Activated CD4-positive, CD25-positive, alpha-beta regulatory T cell treated with anti-CD3 and anti-CD28 coated beads, Interleukin-2, amount 50 U/mL, for 72 hours (primary cell): ENCODE data around the gene SEC24D.

Source experiments
- DNase-seq: peaks from one replicate; pipeline ENCODE4 v3.0.0; 2021

The SEC24D gene

DNA sequence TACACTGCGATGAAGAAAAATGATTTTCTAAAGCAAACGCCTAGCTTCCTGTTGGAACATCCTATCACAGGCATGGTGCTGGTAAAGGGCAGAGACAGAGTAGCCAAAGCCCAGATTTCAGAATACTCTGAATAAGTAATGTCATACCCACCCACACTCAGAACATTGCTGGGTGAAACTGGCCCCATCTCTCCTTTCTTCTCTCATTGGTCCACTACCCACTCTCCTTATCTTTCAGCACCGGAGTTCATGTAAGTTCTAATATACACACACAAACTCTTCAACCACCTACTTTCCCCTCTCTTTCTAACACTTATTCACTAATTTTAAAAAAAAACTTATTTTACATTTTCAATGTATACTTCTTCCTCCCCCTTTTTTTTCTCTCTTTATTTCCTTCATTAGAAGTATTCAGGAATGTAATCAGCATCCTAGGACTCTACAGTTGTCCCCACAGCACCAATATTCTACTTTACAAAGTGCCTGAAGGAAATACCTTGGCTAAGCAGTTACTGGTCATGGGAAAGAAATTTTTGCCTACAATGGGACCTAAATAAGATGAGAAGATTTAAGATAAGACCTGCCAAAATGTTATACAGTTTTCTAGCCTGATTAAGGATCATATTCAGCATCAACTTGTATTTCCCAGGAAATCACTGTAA, 63.0 kb downstream of the SEC24D start:
- no peak for DNase-seq

DNA sequence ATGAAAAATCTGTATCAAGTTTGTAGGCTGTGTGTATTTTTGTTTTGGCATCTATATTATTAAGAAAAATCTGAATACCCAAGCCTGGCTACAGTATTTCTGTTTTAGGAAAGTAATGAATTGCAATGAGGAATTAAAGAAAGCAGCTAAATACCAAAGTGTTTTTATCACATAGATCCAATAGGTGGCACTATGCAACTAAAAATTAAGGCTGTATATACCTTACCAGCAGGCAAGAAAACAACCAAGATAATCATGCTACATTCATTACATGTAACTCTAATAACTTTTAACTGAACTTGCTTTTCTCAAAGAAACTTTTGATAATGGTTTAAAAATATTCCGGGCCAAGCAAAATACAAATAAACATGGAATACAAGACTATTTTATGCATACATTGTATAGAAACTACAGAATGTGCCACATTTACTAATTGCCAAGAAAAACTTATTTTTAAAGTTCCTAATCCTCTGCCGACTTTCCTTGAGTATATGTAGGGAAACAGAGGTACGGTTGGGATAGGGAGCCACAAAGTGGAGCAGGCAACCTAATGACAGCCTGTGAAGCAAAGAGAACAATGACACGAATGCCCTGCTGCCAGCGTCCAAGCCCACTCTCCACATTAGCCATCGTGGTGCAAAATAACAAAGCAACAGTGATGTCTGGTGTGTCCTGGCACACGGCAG, 63.7 kb downstream of the SEC24D start:
- DNase-seq: no peak

DNA sequence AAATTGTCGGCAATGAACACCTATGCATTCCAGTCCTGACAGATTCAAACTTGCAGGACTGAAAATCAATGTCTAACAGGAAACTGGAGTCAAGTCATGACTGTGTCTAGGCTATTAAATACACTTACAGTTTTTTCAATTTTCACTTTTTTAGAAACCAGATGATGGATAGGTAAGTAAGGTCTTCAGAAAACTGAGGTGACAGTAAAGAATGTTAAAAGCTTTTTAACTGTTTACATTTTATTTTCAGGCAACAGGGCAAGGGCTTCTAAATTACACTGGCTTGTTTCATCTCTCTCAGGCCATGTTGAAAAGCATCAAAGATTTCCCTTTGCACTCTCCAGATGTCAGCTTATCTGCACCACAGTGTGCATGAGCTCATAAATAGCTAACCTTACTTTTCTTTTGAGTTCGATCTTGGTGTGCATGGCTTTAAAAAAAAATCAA, 65.2 kb downstream of the SEC24D start:
- no peak for DNase-seq

DNA sequence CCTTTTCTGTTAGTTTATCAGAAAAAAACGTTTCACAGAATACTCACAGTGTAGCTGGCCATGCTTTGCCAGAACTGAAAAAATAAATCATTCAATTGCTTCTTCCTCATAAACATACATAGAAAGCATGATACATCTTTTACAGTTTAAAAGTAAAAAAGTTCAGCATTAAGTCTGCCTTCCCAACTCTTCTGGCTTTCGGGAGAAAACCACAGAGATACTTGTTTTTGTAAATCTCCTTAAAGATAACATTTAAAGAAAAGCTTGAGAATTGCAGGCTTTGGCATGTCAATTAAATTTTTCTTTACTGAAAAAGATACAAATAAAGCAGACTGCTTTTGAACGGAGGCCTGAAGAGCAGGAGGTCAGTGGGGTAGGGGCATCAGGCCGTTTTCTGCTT, 66.8 kb downstream of the SEC24D start:
- no peak for DNase-seq

DNA sequence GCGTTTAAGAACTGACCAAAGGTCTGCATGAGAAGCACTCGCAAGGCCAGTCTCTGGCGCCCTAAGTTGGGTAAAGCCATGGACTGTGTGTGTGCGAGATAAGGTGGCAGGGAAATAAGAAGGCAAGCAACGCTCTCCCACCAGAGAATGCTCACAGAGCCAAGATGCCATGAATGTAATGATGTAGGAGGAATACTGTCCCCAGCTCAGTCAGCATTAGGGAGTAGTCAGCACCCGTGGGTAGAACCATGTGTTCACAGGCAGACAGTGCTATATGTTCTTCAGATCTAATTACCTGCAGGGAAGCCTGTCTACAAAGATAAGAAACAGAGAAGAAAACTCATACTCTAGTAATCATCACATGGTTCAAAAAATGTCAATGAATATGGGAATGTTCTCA, 68.8 kb downstream of the SEC24D start:
- no peak for DNase-seq

DNA sequence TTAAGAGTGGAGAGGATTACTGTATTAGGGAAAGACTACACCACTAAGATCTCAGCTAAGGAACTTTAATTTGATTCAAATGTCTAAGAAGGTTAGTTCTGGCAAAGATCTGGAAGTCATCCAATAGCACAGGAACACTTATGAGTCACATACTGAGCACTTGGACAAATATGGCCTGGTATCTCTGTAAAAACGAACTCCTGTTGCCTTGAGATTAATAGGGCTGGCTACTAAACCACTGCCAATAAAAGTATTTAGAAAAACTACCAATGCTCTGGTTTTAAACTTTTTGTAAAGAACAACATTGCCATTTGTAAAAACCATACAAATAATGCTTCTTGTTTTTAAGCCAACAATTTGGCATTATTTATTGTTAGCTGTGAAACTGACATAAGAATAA, 70.5 kb downstream of the SEC24D start:
- DNase-seq: no peak

DNA sequence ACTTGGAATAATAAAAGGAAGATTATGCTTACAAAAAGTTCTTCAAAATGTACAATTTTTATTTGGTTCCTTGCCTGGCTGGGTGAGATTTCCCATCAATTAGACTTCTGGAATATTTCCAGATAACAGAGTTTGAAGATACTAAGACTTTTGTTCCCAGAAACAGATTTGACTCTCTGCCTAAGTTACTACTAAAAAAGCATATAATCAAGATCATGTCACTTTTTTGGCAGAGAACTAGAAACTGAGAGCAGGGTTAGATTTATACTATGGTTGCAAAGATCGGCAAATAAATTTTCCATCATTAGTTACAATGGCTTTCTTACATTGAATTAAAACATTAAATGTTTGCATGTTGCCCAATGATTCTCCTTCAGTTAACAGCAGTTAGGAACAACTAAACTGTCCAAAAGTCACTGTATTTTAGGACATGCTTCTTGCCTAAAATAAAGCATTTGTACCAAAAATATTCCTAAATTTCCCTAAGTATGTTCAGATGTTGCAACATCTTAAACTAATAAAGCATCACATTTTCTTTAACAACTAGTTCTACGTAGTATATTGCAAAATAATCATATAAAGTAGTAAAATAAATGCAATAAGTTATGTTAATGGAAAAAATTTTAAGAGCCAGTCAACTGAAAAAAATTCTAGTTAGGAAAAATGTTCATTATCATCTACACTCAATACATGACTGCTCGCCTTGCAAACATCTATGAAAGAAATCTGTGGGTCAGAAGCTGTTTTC, 73.0 kb downstream of the SEC24D start:
- DNase-seq: no peak

DNA sequence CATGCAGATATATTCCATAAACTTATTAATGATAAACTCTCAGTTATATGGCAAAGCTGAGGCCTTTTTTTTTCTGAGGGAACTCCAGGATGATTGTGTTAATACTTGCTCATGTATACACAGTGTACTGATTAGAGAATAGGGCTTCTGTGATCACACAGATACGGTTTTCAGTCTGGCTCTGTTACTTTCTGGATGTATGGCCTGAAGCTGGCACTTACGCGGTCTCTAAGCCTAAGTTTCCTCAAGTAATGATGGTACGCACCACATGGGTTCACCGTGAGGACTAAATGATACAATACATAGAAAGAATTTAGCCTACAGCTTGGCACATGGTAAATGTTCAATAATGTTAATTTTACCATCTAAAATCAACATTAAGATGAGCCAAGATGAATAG, 73.8 kb downstream of the SEC24D start:
- DNase-seq: no peak

DNA sequence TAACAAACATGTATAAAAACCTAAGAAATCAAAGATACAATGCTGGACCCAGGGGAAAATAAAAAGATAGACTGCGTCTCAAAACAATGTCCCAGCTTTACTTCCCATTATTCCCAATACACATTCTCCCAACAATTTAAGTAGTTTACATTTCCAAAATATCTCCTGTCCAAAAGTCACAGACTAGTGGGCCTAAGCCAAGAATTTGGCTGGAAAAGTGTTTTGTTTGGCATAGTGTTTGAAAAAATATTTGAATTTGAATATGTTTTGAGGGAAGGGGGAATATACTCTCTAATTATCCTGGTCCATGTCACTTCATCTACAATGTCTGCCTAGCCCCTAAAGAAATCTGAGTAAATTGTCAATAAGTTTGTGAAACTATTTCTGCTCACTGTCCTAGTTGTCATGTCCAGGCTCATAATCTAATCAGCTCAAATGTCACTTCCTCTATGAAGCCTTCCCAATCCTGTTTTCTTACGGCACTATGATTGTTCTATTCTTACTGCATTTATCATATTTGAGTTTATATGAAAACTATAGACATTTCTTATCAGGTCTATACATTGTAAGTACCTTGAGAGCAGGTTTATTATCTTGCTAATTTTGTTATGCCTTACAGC, 74.4 kb downstream of the SEC24D start:
- DNase-seq: no peak

DNA sequence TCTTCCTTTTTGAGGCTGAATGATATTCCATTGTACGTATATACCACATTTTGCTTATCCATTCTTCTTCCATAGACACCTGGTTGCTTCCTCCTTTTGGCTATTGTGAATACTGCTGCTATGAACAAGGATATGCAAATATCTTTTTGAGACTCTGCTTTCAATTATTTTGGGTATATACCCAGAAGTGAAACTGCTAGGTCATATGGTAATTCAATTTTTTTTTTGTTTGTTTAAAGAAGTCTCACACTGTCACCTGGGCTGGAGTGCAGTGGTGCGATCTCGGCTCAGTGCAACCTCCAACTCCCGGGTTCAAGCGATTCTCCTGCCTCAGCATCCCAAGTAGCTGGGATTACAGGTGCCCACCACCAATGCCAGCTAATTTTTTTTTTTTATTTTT, 75.4 kb downstream of the SEC24D start:
- no peak for DNase-seq

DNA sequence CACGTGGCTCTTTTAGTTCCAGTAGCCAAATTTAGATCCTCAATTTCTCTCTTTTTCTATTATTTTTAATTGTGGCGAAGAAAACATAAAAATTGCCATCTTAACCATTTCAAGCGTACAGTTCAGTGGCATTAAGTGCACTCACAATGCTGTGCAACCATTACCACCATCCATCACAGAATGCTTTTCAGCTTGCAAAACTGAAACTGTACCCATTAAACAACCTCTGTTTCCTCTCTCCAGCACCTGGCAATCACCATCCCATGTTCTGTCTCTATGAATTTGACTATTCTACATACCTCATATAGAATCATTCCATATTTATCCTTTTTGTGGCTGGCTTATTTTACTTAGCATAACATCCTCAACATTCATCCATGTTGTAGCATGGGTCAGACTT, 75.8 kb downstream of the SEC24D start:
- no peak for DNase-seq

DNA sequence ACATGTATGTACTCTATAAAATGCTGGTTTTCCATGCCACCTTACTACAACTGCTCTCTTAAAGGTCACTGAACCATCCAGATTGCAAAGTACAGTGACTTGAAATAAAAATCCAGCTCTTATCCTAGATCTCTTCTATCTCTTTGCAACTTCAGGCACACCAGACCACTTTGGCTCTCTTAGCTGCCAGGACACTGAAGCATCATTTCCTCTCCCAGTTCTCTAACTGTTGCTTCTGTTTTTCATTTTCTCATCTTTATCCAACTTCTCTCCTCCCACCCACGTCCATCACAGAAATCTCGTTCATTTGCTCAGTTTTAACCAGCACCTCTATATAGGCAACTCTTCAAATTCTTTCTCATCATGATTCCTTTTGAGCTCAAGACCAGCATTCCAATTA, 76.4 kb downstream of the SEC24D start:
- no peak for DNase-seq

DNA sequence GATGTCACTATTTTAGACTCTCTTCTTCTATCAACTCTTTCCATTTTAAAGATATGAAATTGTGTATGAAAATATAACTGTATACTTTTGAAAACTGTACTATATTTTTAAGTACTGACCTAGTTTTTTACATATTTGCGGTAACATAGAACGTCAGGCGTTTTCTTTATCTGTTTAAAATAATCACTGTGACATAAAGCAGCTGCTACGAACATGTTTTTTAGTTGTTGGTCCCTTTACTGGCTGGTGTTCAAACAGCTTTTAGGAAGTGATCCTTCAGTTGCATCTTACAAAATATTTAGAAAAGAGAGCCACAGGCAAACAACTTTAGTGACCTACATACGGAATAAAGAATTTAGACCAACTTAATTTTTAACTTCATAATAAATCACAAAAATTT, 77.6 kb downstream of the SEC24D start:
- no peak for DNase-seq

DNA sequence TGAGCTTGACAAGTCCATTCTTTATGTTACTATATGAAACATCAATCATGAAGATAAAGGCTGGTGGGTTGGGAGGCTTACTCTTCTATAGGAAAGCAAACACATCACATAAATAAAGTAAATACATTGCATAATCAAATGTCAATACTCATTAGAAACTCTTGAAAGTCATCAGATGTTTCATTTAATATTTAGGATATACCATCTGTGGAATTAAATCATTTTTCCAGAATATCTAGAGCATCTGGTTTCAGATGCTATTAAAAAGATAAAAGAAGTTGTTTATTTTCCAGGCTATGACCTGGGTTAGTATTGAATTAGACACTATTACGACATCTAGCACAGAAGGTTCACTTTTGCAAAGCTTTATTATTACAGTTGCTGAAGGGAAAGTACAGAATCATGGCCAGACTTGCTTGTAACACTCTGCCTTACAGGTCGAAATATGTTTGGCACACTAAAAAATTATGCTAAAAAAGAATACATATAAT, 78.1 kb downstream of the SEC24D start:
- no peak for DNase-seq

DNA sequence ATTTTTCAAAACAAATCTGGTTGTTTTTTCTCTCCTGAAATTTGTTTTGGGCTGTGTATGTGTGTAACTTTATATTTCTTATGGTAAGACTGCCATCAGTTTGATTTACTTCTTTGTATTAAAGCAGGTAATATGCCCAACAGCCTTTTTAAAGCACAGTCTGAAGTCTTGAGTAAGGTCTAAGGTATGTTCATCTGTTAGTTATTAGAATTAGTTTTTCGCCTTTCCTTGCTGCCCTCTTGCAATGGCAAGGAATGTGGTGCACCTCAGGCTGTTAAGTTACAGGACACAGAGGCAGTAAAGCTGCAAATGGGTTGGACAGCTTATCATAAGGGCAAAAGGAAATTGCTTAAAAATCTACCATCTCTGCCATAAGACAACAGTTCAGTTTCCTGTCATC, 79.0 kb downstream of the SEC24D start:
- DNase-seq: no peak

DNA sequence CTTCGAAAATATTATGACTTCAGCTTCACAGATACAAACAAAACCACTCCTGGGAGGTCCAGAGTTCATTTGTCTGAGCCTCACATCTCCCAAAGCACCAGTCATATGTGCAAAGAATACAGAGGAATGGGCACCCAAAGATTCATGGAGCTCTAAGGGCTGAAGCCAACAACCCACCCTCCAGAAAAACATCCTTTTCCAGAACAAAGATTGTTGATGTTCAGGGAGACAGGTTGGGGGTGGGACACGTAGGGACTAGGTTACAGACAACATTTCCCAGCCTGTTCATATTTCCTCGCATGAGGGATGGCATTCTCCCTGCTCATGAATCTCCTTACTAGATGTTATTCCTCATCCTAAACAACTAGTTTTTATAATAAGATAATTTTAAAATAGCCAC, 79.5 kb downstream of the SEC24D start:
- no peak for DNase-seq

DNA sequence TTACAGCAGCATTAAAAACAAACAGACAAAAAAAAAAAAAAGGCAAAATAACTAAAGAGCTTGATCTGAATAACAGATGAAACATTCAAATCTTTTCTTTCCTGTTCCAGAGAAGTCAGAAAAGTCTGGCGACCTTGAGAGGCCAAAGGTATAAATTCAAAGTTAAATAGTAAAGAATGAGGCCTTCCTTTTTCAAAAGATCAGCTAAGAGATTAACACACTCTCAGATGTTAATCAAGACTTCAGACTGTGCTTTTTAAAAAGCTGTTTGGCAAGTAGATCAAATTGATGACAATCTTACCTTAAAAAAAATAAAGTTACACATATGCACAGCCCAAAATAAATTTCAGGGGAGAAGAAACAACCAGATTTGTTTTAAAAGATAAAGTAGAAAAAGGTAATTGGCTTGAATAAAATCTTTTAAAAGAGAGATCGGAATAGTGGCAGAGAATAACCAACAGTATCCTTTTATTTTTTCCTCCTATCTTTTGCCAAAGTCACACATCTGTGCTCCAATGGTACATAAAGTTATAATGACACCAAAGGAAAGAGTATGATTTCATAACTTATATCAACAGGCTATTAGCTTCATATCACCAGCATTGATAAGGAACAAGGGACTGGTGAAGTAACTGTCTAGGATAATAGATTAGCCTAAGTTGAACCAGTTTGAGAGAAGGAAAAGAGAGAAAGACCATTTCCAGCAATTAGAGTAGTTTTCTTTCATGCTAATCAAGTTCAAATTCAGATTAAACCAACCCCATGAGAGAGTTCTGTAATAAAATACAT, 80.3 kb downstream of the SEC24D start:
- DNase-seq: no peak

DNA sequence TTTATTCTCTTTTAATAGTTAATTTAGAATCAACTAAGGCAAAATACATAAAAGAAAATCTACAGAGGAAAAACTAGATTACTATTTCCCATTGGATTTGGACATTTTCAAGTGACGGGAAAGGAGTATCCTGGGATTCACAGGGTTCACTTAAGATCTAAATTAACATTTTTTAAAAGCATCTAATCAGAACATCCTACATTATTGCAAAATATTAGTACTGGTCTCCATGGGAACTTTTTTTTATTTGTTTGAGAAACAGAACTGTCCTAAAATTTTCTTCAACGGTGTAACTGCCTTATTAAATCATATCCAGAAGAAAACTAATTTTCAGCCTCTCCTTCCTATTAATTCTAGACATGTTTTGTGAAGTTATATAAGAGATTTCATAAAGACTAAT, 81.0 kb downstream of the SEC24D start:
- DNase-seq: no peak

DNA sequence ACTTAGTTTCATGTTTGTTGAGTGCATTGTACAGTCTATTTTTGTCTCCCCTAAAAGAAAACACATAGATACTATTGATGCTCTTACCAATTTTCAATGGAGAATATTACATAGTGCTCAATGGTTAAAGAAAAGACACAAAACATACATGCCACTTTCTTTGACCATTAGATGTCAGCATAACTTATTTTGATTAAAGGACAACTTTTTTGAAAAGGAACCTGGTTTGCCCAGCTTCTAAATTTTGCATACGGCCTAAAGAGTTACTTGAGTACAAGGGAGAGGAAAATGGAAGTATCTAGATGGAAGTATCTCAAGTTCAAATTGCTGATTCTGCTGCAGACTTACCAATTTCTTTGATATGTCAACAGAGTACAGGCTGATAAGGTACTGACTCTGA, 82.2 kb downstream of the SEC24D start:
- DNase-seq: no peak

DNA sequence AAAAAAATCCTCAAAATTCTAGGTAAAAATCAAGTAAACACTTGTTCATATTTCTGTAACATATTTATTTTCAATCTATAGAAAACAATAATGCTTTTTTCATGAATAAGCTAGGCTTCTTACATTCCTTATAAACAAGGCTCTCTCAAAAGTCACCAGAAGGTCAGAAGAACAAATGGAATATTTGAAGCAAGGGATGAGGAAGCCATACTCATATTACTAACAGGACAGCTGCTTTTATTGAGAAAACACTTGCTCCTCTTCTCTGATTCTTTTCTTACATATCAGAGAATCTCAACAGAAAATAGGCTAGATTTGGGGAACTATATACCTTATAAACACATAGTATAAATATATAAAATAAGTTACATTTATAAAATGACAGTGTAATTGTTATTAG, 82.8 kb downstream of the SEC24D start:
- DNase-seq: no peak

DNA sequence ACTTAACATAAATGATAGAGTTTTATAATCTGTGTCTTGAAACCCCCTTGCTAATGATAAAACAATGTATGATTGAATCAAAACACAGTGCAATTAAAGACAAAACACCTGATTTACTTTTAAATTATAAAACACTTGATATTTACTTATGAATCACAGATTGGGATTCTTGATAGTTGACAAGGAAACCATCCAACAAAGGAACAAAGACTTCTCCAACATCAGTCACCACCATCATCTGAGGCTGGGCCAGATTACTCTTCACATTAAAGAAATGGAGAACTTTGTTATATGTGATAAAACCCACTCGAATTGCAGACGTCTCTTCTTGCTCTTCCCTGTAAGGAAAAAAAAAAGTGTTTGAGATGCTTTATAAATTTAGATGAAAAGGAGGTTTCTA, 83.4 kb downstream of the SEC24D start:
- DNase-seq: no peak

DNA sequence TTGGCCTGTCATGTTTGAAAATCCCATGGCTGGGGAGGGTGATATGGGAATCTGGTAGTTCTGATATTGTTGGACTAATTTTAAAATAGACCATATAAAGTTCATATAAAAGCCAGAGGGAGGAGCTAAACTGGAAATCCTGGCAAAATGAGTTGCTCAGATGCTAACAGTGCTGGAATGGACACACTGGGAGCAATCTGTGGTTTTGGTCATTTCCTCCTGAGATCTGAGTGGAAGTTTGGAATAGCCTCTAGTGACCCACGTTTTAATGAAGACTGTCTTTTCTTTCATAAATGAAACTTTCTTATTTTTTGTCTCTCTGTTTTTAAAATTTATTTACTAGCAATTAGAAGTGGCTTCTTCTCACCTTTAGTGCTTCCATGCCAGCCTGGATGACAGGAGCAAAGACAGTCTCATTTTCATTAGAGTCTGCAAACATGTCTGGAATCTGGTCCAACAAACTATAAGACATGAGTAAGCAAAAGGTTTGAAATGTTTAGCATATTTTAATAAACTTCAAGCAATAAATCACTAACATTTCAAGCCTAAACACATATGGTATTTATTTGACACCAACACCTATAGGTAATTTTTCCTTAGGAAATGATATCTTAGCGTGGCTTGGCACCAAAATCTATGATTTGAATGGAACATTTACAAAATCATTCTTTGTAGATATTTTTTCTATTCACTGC, 84.2 kb downstream of the SEC24D start:
- DNase-seq: no peak
